Breast epithelium (tissue), 3 donors: Measurements from ENCODE around the gene SHMT1.
"Not testable (repeated sequence)": the region's sequence is repeated elsewhere in the genome, so short reads cannot be mapped to it uniquely, and the experiment has no call there.

Experiments used
- POLR2A ChIP-seq: fragments of 450-650 bp; IDR thresholded peaks from one replicate; pipeline ENCODE4 v1.6.1; 2016; ENCODE audit warnings: antibody characterized with exemption, mild to moderate bottlenecking, moderate library complexity
- TF ChIP-seq, protein P1 (sequence below), 3 donors: fragments of 450-650 bp; IDR thresholded peaks; one replicate each; pipeline ENCODE4 v1.5.1; 2016 to 2017; ENCODE audit warnings: antibody characterized with exemption in 3 of 3, mild to moderate bottlenecking in 3 of 3, moderate library complexity in 3 of 3

DNA sequence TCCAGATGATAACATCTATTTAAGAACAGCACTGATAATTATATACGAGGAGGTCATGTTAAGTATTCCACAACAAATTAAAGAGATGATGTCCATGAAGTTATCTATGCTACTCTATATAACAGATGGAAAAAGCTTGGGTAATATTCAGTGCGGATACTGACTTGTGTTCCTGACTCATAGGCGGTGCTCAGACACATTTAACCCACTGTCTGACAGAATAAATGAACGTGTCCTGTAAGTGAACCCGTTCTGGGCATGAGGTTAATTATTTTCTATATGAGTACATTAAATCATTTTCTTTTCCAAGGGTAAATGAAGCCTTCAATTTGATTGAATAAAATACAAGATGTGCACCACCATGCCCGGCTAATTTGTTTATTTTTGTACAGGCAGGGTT lies 46.0 kb upstream of the SHMT1 start:
- TF ChIP-seq, protein P1, sequence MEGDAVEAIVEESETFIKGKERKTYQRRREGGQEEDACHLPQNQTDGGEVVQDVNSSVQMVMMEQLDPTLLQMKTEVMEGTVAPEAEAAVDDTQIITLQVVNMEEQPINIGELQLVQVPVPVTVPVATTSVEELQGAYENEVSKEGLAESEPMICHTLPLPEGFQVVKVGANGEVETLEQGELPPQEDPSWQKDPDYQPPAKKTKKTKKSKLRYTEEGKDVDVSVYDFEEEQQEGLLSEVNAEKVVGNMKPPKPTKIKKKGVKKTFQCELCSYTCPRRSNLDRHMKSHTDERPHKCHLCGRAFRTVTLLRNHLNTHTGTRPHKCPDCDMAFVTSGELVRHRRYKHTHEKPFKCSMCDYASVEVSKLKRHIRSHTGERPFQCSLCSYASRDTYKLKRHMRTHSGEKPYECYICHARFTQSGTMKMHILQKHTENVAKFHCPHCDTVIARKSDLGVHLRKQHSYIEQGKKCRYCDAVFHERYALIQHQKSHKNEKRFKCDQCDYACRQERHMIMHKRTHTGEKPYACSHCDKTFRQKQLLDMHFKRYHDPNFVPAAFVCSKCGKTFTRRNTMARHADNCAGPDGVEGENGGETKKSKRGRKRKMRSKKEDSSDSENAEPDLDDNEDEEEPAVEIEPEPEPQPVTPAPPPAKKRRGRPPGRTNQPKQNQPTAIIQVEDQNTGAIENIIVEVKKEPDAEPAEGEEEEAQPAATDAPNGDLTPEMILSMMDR (IDR thresholded peaks at IDR 0.05): not testable (repeated sequence)
- TF ChIP-seq POLR2A: not testable (repeated sequence)
